ENCODE measurements around the gene VAC14.

DNA sequence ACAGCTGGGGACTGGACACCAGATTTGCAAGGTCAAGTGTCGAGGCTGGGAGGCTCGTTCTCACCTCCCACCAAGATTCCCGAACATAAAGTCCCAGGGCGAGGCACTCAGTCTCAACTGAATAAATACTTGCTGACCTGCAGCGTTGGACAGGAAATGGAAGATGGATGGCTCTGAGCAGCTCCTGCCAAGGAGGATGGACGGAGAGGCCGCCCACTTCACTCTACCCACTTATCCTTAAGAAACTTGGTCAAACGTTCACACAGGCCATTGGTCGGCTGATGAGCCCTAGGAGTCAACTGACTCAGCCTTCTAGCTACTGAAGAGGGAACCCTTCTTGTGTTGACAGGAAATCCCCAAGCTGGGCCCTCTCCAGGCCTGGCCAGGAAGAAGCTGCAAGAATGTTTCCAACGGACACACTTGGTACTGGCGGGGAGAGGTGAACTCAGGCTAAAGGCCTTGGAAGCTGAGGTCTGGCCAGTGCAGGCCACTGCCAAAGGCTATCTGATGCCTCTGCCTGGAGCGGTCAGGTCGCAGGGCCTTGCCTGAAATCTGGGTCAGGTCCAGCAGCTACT is 50.0 kb downstream of the VAC14 start:
- TF ChIP-seq, protein P1, sequence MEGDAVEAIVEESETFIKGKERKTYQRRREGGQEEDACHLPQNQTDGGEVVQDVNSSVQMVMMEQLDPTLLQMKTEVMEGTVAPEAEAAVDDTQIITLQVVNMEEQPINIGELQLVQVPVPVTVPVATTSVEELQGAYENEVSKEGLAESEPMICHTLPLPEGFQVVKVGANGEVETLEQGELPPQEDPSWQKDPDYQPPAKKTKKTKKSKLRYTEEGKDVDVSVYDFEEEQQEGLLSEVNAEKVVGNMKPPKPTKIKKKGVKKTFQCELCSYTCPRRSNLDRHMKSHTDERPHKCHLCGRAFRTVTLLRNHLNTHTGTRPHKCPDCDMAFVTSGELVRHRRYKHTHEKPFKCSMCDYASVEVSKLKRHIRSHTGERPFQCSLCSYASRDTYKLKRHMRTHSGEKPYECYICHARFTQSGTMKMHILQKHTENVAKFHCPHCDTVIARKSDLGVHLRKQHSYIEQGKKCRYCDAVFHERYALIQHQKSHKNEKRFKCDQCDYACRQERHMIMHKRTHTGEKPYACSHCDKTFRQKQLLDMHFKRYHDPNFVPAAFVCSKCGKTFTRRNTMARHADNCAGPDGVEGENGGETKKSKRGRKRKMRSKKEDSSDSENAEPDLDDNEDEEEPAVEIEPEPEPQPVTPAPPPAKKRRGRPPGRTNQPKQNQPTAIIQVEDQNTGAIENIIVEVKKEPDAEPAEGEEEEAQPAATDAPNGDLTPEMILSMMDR (IDR thresholded peaks at IDR 0.05), result no peak
- TF ChIP-seq POLR2A (IDR thresholded peaks at IDR 0.05), result no peak

Data from lower leg skin (tissue), 3 donors.